GM23248 (cell line): Measurements from ENCODE around the gene H1-8. TPM values are rescaled to one million over a fixed set of nuclear protein-coding genes. Genes with fewer than 3 reads are reported as not detected.

Experiments used
- DNase-seq: peaks from one replicate; pipeline ENCODE4 v3.0.0-alpha.2; 2015
- H2AFZ ChIP-seq: fragments of 200-600 bp; sonication (generic); 2 replicates; pipeline ENCODE4 v1.6.1; 2016; ENCODE audit warnings: antibody characterized with exemption
- H3F3A ChIP-seq: fragments of 200-600 bp; sonication (generic); 2 replicates; pipeline ENCODE4 v1.6.1; 2016; ENCODE audit warnings: mild to moderate bottlenecking, antibody characterized with exemption, mixed run types; ENCODE audit not compliant: insufficient read depth
- H3K27ac ChIP-seq: fragments of 200-600 bp; sonication (generic); 2 replicates; pipeline ENCODE4 v1.5.1; 2016; ENCODE audit warnings: mild to moderate bottlenecking
- H3K27me3 ChIP-seq: fragments of 200-600 bp; sonication (generic); replicated peaks from 2 replicates; pipeline ENCODE4 v1.6.1; 2016; ENCODE audit warnings: mild to moderate bottlenecking; ENCODE audit not compliant: insufficient read depth
- H3K36me3 ChIP-seq: fragments of 200-600 bp; sonication (generic); 2 replicates; pipeline ENCODE4 v1.6.1; 2016; ENCODE audit warnings: low read depth, mild to moderate bottlenecking
- H3K4me1 ChIP-seq: fragments of 200-600 bp; sonication (generic); 2 replicates; pipeline ENCODE4 v1.6.1; 2016; ENCODE audit warnings: mild to moderate bottlenecking; ENCODE audit not compliant: insufficient read depth
- H3K4me2 ChIP-seq: fragments of 200-600 bp; sonication (generic); one replicate; pipeline ENCODE4 v1.6.1; 2016; ENCODE audit warnings: mild to moderate bottlenecking; ENCODE audit not compliant: unreplicated experiment
- H3K4me3 ChIP-seq: fragments of 200-600 bp; sonication (generic); 2 replicates; pipeline ENCODE4 v1.5.1; 2016; ENCODE audit warnings: mild to moderate bottlenecking
- H3K79me2 ChIP-seq: fragments of 200-600 bp; sonication (generic); 2 replicates; pipeline ENCODE4 v1.6.1; 2016; ENCODE audit warnings: mild to moderate bottlenecking; ENCODE audit not compliant: insufficient read depth
- H3K9ac ChIP-seq: fragments of 200-600 bp; sonication (generic); 2 replicates; pipeline ENCODE4 v1.6.1; 2016; ENCODE audit warnings: mild to moderate bottlenecking
- H3K9me2 ChIP-seq: fragments of 200-600 bp; sonication (generic); 2 replicates; pipeline ENCODE4 v1.6.1; 2016; ENCODE audit warnings: mixed run types, mild to moderate bottlenecking, moderate library complexity; ENCODE audit not compliant: insufficient read depth
- H3K9me3 ChIP-seq: fragments of 200-600 bp; sonication (generic); one replicate; pipeline ENCODE4 v1.6.1; 2017; ENCODE audit warnings: low read depth
- H4K20me1 ChIP-seq: fragments of 200-600 bp; sonication (generic); 2 replicates; pipeline ENCODE4 v1.6.0; 2016; ENCODE audit not compliant: insufficient read depth
- EZH2 ChIP-seq: fragments of 200-600 bp; sonication (generic); IDR thresholded peaks from 2 replicates; pipeline ENCODE4 v1.6.1; 2018; ENCODE audit warnings: antibody characterized with exemption, mild to moderate bottlenecking; ENCODE audit not compliant: insufficient read depth, poor library complexity, severe bottlenecking
- EZH2phosphoT487 ChIP-seq: fragments of 200-600 bp; sonication (generic); IDR thresholded peaks from 2 replicates; pipeline ENCODE4 v1.6.1; 2018; ENCODE audit warnings: antibody characterized with exemption, moderate library complexity, mild to moderate bottlenecking, low read depth; ENCODE audit not compliant: insufficient read depth
- WGBS, 2 experiments: methylation state at CpG; one replicate each; pipeline ENCODE4 v1.1.6; 2015 to 2017; ENCODE audit warnings: low lambda C conversion rate in 2 of 2, low coverage in 1 of 2; ENCODE audit errors: missing lambda C conversion rate in 2 of 2; 5-methylcytosine and 5-hydroxymethylcytosine counted together
- in situ Hi-C: fragments of 300-500 bp; cut with MboI; formaldehyde crosslinking; loops from 2 replicates; pipeline ENCODE4 v1.15.0; 2020
- polyA plus RNA-seq: library from polyadenylated mRNA; unstranded; fragments of >200 nt; fragmentation: Nextera tagmentation; extraction: Ambion mirVana; gene quantifications from 2 replicates; pipeline ENCODE4 v1.2.1, GENCODE V29; 2016
- total RNA-seq: library from RNA; depleted of rRNA; stranded (reverse); fragments of >200 nt; shearing (Covaris generic); gene quantifications from 2 replicates; pipeline ENCODE4 v1.2.3, GENCODE V29; 2014

The H1-8 gene
- total and polyA plus RNA-seq, 2 experiments from 2014 or later: not detected

- WGBS, 2 experiments: 92 to 94% methylated on average over 22 to 27 of the region's 27 CpGs
- Histone ChIP-seq H2AFZ (no peak overlapping the region), H3F3A (no peaks in the 10 kb centered on the region), H3K4me3 (no peak overlapping the region), H3K79me2 (peaks cover 33% of the 10 kb centered on the region), H3K4me2 (no peak overlapping the region), H3K27me3 (no peaks in the 10 kb centered on the region), H3K36me3 (no peaks in the 10 kb centered on the region), H3K4me1 (peaks cover 11% of the 10 kb centered on the region), H3K9me3 (no peaks in the 10 kb centered on the region), H4K20me1 (no peaks in the 10 kb centered on the region), H3K9me2 (no peaks in the 10 kb centered on the region), H3K9ac (no peak overlapping the region), H3K27ac (no peak overlapping the region)
- no peak for DNase-seq
- no peak for TF ChIP-seq EZH2
- no peak for TF ChIP-seq EZH2phosphoT487
- in situ Hi-C loops: no loop called here
These were observed 43.1 kb downstream of the H1-8 start for GRCh38 chr3:129585949-129586657.

DNA sequence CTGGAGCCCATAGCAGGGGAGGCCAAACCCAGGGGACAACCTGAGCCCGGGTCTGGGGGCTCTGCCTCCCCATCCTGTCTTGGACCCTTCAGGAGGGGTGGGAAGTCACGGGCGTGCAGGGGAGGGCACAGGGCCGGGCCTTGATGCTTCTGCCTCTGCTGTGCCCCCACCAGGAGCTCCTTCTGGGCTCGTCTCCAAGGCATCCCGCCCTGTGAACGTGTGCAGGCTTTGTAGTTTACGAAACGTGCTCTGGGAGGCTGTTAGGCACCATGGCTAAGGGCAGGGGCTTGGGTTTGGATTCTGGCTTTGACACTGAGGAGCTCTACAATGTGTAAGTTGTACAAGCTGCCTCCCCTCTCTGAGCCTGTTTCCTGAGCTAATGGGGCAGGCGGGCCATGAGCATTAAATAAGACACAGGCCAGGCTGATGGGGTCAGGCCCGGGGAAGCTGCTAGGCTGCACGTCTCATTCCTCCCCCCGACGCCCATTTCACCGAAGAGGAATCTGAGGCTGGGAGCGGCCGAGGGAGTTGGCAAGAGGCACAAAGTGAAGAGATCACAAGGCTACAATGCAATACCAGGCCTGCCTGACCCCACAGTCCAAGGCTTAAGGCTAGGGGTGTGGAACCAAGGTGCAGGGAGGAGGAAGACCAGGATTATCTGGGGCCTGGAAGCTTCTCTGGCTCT lies 43.9 kb downstream of the H1-8 start:
- H3F3A ChIP-seq: no peaks in the 10 kb centered on the region
- H2AFZ ChIP-seq: no peak overlapping the region
- TF ChIP-seq EZH2: no peak
- TF ChIP-seq EZH2phosphoT487: no peak
- peaks cover 40% of the 10 kb centered on the region for H3K79me2 ChIP-seq
- 50 to 55% methylated on average over 16 to 17 of the region's 17 CpGs for WGBS, 2 experiments
- in situ Hi-C loops: no loop called here
- H3K9me3 ChIP-seq: no peaks in the 10 kb centered on the region
- H3K4me3 ChIP-seq: no peak overlapping the region
- H3K36me3 ChIP-seq: no peaks in the 10 kb centered on the region
- H4K20me1 ChIP-seq: no peaks in the 10 kb centered on the region
- no peak overlapping the region for H3K4me2 ChIP-seq
- peaks cover 11% of the 10 kb centered on the region for H3K4me1 ChIP-seq
- peak overlapping the region; percentile 36 for H3K27ac ChIP-seq
- no peaks in the 10 kb centered on the region for H3K27me3 ChIP-seq
- DNase-seq: peak; percentile 66
- H3K9me2 ChIP-seq: no peaks in the 10 kb centered on the region
- peak overlapping the region; percentile 45 for H3K9ac ChIP-seq

DNA sequence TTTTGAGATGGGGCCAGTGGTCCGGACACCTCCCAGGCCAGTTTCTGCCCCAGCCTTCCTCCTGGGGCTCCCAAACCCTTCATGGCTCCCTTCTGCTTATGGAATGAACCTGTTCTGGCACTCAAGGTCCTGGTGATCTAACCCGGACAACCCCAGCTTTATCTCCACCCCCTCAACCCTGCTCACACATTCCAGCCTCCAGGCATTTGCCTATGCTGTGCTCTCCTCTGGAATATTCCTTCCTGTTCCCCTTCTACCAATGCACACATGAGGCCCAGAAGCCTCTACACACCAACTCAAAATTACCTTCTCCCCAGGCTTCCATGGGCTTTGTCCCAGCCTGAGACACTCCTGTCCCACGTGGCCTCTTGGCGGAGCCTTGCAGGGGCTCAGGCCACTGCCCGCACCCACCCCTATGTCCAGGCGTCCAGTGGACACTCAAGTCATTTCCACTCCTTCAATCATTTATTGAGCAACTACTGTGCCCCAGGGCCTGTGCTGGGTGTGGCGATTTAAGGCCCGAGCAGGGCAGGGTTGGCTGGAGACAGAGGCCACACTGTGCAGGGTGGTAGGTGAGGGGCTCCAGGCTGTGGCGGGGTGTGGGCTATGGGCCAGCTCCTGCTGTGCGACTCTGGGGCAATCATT lies 44.7 kb downstream of the H1-8 start:
- H3K4me1 ChIP-seq: peaks cover 18% of the 10 kb centered on the region
- H2AFZ ChIP-seq: no peak overlapping the region
- H3K27ac ChIP-seq: peak overlapping the region; percentile 36
- H3K4me3 ChIP-seq: no peak overlapping the region
- peak; percentile 16 for DNase-seq
- TF ChIP-seq EZH2 (no peak), EZH2phosphoT487 (no peak)
- H3K9ac ChIP-seq: peak overlapping the region; percentile 45
- H3K79me2 ChIP-seq: peaks cover 48% of the 10 kb centered on the region
- no peaks in the 10 kb centered on the region for H3K9me2 ChIP-seq
- WGBS, 2 experiments: 80 to 85% methylated on average over 8 to 10 of the region's 10 CpGs
- no peaks in the 10 kb centered on the region for H3K9me3 ChIP-seq
- no peaks in the 10 kb centered on the region for H3K27me3 ChIP-seq
- no peaks in the 10 kb centered on the region for H4K20me1 ChIP-seq
- no peaks in the 10 kb centered on the region for H3K36me3 ChIP-seq
- no peaks in the 10 kb centered on the region for H3F3A ChIP-seq
- no peak overlapping the region for H3K4me2 ChIP-seq
- in situ Hi-C loops: no loop called here

DNA sequence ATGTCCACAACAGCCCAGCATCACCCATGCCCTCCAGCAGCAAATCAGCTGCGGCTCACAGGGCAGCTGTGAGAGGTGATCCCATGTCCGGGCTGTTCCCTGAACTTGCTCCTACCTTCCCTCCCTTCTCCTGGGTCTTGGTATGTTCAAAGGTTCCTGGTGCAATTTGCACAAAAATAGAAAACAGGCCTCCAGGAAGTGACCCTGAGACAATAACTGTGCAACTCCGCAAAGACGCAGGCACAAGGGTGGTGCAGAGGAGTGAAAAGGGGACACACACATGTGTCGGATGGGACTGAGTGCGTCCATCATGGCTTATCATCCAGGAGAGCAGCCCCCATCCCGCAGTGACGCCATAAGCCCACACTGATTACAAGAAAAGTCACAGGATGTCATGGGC lies 47.2 kb downstream of the H1-8 start:
- peaks cover 72% of the 10 kb centered on the region for H3K79me2 ChIP-seq
- H3K9ac ChIP-seq: no peak overlapping the region
- WGBS, 2 experiments: 88 to 94% methylated on average over 7 of the region's 8 CpGs
- no peaks in the 10 kb centered on the region for H3K36me3 ChIP-seq
- no peak overlapping the region for H3K27ac ChIP-seq
- DNase-seq: no peak
- in situ Hi-C loops: no loop called here
- H3K4me3 ChIP-seq: no peak overlapping the region
- H3K4me2 ChIP-seq: no peak overlapping the region
- no peaks in the 10 kb centered on the region for H3K9me3 ChIP-seq
- no peaks in the 10 kb centered on the region for H3F3A ChIP-seq
- peaks cover 31% of the 10 kb centered on the region for H3K4me1 ChIP-seq
- H3K27me3 ChIP-seq: no peaks in the 10 kb centered on the region
- no peaks in the 10 kb centered on the region for H3K9me2 ChIP-seq
- H4K20me1 ChIP-seq: no peaks in the 10 kb centered on the region
- H2AFZ ChIP-seq: no peak overlapping the region
- TF ChIP-seq EZH2phosphoT487 (no peak), EZH2 (no peak)
